Activated CD4-positive, CD25-positive, alpha-beta regulatory T cell treated with anti-CD3 and anti-CD28 coated beads, Interleukin-2, amount 50 U/mL, for 72 hours (primary cell): Measurements from ENCODE around the gene VAMP1.

Experiments
- DNase-seq: peaks from one replicate; pipeline ENCODE4 v3.0.0; 2021

VAMP1 gene

GRCh38 chr12:6423267-6424007 lies 47.0 kb downstream of the VAMP1 start:
- peak; percentile 69 for DNase-seq

DNA sequence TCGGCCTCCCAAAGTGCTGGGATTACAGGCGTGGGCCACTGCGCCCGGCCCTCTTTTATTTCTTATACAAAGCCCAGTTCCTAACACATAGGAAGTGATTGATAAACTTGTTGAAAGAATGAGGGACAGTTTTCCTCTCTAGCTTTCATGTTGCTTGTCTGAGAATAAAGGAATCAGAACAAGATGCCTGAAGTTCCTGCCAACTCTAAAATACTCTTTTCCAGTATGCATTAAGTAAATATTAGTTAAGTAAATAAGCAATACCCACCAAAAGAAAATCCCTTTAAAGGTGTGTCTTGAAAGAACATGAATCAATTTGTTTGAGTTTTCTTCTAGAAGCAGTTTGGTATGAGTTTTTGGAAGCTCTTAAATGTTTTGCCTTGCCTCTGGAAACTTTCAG lies 50.1 kb downstream of the VAMP1 start:
- no peak for DNase-seq

DNA sequence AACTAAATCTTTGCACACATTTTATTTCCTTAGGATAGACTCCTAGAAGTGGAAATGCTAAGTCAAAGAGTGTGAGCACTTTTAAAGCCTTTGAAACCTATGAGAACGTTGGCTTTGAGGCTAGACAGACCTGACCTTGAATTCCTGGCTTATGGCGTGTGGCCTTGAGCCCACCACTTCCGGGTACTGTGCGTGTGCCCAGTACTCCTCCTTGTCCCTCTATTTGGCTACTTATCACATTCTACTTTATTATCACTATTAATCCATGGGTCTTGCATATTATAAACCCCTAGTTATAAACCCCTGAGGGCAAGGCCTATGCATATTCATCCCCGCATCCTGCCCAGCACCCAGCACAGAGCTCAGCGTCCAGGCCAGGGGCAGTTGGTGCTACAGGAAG lies 51.7 kb downstream of the VAMP1 start:
- no peak for DNase-seq

- DNase-seq, result no peak
Observed at GRCh38 chr12:6416596-6416995, 53.9 kb downstream of the VAMP1 start.
